Renal cortical epithelial cell (primary cell): ENCODE measurements around the gene MICAL2. TPM values are rescaled to one million over a fixed set of nuclear protein-coding genes. Genes with fewer than 3 reads are reported as not detected.
A peak's percentile ranks its signal among the peaks of the same experiment; 100 is the strongest.

ENCODE experiments used
- DNase-seq: peaks from one replicate; pipeline ENCODE4 v3.0.0-alpha.2; 2011; ENCODE audit warnings: low read depth
- total RNA-seq: library from RNA; depleted of rRNA; stranded (reverse); fragments of >200 nt; gene quantifications from 2 replicates; pipeline ENCODE4 v1.2.3, GENCODE V29; 2014

MICAL2 gene
- total RNA-seq, 1 donor from 2014 or later, result 266 TPM

DNA sequence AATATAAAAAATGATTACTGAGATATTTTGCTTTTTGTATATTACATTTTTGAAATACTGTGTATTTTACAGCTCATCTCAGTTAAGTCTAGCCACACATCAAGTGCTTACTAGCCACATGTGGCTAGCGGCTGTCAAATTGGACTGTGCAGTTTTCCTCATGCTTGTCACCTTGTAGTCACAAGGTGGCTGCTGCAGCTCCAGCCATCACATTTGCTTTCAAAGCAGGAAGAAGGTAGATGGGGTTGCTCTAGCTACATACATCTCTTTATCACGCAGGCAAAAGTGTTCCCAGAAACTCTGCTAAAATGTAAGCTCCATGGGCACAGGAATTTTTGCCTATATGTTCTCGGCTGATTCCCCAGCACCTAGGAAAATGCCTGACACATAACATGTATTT is 61.5 kb downstream of the MICAL2 start:
- no peak for DNase-seq

GRCh38 chr11:12172493-12173013 is 62.2 kb downstream of the MICAL2 start:
- DNase-seq, result no peak

- DNase-seq, result no peak
Measured at GRCh38 chr11:12173111-12173510, 62.7 kb downstream of the MICAL2 start.

DNA sequence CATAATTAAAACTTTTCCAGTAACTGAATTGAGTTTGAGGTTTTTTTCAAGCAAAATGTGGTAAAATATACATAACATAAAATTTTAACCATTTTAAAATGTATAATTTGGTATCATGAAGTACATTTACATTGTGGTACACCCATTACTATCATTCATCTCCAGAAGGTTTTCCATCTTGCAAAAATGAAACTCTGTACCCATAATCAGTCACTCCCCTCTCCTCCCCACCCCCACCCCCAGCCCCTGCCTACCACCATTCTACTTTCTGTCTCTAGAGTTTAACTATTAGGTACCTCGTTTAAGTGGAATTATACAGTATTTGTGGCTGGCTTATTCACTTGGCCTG is 63.7 kb downstream of the MICAL2 start:
- DNase-seq, result no peak

DNA sequence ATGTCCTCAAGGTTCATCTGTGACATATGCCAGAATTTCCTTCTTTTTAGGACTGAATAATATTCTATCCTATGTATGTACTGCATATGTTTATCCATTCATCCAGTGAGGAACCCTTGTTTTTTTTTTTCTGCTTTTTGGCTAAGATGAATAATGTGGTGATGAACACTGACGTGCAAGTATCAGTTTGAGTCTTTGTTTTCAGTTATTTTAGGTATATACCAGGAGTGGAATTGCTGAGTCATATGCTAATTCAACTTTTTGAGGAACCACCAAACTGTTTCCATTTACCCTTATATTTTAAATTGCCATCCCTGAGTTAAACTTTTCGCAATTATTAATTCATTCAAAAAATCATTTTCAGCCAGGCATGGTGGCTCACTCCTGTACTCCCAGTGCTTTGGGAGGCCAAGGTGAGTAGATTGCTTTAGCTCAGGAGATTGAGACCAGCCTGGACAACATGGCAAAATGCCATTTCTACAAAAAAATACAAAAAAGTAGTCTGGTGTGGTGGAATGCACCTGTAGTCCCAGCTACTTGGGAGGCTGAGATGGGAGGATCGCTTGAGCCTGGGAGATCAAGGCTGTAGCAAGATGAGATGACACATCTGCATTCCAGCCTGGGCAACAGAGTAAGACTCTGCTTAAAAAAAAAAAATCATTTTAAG is 64.2 kb downstream of the MICAL2 start:
- no peak for DNase-seq

- DNase-seq, result peak; percentile 92
Measured at GRCh38 chr11:12175694-12176241, 65.4 kb downstream of the MICAL2 start.

GRCh38 chr11:12176410-12176809 is 66.0 kb downstream of the MICAL2 start:
- no peak for DNase-seq

DNA sequence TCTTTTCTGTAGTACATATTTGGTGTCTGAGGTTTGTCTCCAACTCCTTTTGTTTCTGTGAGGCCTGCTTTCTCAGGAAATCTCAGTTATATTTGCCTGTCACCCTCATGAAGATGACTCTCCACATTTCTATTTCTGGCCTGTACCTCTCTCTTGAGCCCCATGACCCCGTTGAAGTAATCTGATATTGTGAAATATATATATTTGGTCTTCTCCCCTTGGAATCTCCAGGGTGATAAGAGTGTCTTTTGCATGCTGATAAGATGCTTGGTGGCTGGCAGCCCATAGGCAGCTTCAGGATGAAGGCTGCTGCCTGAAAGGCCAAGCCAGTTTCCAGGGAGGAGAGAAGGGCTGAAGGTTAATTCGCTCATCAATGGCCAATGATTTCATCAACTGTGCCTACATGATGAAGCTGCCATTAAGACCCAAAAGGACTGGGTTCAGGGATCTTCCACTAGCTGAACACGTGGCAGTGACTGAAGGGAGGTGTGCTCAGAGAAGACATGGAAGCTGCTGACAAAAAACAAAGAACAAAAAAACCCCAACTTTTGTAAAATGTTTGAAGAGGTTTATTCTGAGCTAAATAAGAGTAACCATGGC is 67.4 kb downstream of the MICAL2 start:
- no peak for DNase-seq

DNA sequence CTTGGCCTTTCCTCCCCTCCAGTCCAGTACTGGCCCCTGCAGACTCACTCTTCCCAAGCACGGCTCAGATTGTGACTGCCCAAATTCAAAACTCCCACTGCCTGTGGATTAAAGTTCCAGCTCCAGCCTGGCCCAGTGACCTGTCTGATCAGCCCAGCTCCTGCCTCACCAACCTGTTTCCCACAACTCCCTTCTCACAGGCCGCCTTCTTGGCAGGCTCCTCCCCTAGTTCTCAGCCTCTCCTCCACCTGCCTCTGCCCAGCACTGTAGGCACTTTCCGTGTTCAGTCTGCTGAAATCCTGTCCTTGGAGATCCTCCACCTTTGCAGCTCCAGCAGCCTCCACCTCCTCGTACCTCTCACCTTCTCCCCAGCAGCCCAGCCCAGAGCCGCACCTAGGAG is 68.6 kb downstream of the MICAL2 start:
- no peak for DNase-seq

GRCh38 chr11:12179531-12179930 is 69.1 kb downstream of the MICAL2 start:
- no peak for DNase-seq

GRCh38 chr11:12180257-12181205 is 70.1 kb downstream of the MICAL2 start:
- DNase-seq, result no peak

GRCh38 chr11:12182302-12182675 is 71.9 kb downstream of the MICAL2 start:
- no peak for DNase-seq

- DNase-seq, result peak; percentile 99
Measured at GRCh38 chr11:12182676-12183541, 72.5 kb downstream of the MICAL2 start.

DNA sequence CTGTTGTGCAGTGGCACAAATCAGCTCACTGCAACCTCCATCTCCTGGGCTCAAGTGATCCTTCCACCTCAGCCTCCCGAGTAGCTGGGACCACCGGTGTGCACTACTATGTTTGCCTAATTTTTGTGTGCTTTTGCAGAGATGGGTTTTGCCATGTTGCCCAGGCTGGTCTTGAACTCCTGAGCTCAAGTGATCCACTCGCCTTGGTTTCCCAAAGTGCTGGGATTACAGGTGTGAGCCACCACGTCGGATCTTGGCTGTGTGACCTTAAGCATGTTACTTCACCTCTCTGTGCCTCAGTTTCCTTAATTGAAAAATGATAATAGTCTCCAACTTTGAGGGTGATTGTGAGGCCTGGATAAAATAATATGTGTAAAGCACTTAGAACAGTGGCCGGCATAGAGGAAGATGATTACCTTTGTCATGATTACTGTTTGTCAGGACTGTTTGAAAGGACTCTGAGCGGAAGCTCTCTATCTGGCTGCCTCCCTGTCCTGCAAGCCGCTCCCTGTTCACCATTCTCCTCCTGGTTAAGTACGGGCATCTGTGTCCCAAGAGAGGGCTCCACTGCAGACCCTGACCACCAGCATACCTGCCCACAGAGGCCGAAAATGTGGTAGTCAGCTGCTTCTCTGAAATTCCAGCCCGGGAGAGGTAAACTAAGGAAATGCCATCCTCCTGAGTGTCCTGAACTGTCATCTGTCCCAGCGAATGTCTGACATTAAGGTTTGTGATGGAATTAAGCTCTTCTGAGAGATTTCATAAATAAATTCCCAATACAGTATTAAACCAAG is 73.6 kb downstream of the MICAL2 start:
- no peak for DNase-seq

- no peak for DNase-seq
Measured at GRCh38 chr11:12184699-12185098, 74.3 kb downstream of the MICAL2 start.

- DNase-seq, result no peak
Measured at GRCh38 chr11:12185106-12185690, 74.8 kb downstream of the MICAL2 start.

DNA sequence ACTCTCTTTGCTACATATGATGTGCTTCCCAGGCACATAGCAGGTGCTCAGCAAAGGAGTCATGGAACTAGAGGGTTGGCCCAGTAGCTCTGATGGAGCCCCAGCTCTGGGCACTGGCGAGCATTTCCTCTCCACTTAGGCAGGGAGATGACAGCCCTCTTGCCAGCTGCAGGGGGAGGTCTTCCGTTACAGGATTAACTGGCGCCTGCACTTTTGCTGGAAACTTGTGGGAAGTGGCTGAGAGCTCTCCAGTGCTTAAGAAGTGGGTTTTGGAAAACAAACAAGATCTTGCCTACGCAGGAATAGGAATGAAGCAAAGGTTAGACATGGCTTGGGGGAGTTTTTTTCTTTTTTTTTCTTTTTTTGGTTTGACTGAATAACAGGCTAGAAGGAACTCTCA is 75.5 kb downstream of the MICAL2 start:
- peak; percentile 49 for DNase-seq

DNA sequence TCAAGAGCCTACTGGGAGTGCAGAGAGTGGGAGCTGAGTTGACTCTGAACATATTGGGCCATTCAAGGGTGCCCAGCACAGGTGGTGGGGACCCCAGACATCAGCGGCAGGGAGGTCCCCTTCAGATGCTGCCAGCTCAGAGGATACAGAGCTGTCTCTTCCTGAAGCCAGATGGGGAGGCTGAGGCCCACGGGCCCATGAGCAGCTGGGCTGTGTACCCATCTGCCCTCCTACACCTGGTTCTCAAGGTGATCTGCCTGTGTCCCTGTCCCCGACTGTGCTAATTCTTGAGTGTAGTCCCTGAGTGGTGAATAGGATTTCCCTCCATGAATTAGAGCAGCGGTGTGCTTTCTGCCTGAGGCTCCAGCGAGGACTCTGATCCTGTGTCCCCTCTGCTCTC is 76.3 kb downstream of the MICAL2 start:
- no peak for DNase-seq

GRCh38 chr11:12187399-12187798 is 77.0 kb downstream of the MICAL2 start:
- no peak for DNase-seq
